ENCODE data around the gene ADAMTS12.

GRCh38 chr5:33614039-33614438 is 277.8 kb downstream of the ADAMTS12 start:
- no peak for TF ChIP-seq POLR2A (IDR thresholded peaks at IDR 0.05; ENCODE audit: borderline replicate concordance, extremely low read depth, insufficient read depth, insufficient read length)
- TF ChIP-seq CEBPB (IDR thresholded peaks at IDR 0.05; ENCODE audit: low read depth): no peak
- TF ChIP-seq SP1 (IDR thresholded peaks at IDR 0.05; ENCODE audit: low read depth): no peak
- TF ChIP-seq JUND (IDR thresholded peaks at IDR 0.05): no peak
- TF ChIP-seq RAD21 (IDR thresholded peaks at IDR 0.05; ENCODE audit: low read depth): no peak
- no peak for TF ChIP-seq EZH2 (IDR thresholded peaks at IDR 0.05)
- TF ChIP-seq, protein P1, sequence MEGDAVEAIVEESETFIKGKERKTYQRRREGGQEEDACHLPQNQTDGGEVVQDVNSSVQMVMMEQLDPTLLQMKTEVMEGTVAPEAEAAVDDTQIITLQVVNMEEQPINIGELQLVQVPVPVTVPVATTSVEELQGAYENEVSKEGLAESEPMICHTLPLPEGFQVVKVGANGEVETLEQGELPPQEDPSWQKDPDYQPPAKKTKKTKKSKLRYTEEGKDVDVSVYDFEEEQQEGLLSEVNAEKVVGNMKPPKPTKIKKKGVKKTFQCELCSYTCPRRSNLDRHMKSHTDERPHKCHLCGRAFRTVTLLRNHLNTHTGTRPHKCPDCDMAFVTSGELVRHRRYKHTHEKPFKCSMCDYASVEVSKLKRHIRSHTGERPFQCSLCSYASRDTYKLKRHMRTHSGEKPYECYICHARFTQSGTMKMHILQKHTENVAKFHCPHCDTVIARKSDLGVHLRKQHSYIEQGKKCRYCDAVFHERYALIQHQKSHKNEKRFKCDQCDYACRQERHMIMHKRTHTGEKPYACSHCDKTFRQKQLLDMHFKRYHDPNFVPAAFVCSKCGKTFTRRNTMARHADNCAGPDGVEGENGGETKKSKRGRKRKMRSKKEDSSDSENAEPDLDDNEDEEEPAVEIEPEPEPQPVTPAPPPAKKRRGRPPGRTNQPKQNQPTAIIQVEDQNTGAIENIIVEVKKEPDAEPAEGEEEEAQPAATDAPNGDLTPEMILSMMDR (IDR thresholded peaks at IDR 0.05 in 2 of 3, conservative IDR thresholded peaks at IDR 0.05 in 1 of 3; ENCODE audit: borderline replicate concordance in 1 of 3, insufficient read depth in 1 of 3, low read depth in 2 of 3, low read length in 2 of 3): no peak
- no peak for TF ChIP-seq EGR1 (IDR thresholded peaks at IDR 0.05; ENCODE audit: low read depth)
- TF ChIP-seq ZNF274 (IDR thresholded peaks at IDR 0.05; ENCODE audit: low read depth, low read length): no peak
- no peak for TF ChIP-seq TCF7L2 (IDR thresholded peaks at IDR 0.05; ENCODE audit: borderline replicate concordance, extremely low read depth, insufficient read depth, insufficient read length)
- no peak for TF ChIP-seq POLR2AphosphoS5 (IDR thresholded peaks at IDR 0.05; ENCODE audit: low read depth, low read length)
- TF ChIP-seq YY1 (IDR thresholded peaks at IDR 0.05; ENCODE audit: extremely low read depth, insufficient replicate concordance, low read depth, low read length): no peak
- no peak for TF ChIP-seq MAX (IDR thresholded peaks at IDR 0.05)
- TF ChIP-seq SIN3A (IDR thresholded peaks at IDR 0.05; ENCODE audit: low read depth): no peak

All from HCT116 (cell line).